ENCODE results near the gene NDUFS7. TPM values are rescaled to one million over a fixed set of nuclear protein-coding genes. Genes with fewer than 3 reads are reported as not detected.

Gene NDUFS7
- total RNA-seq, 1 experiment from 2014 or later = 60.3 TPM

GRCh38 chr19:1422943-1423342 lies 39.2 kb downstream of the NDUFS7 start:
- no TSS peak for BruUV-seq (replicated peaks)
- Mint-ChIP-seq H3K4me3 (ENCODE audit: low read depth, unreplicated experiment) (no peak overlapping the region), H3K9me3 (ENCODE audit: low read depth, unreplicated experiment) (no peaks in the 10 kb centered on the region), H3K27ac (ENCODE audit: unreplicated experiment) (no peak overlapping the region), H3K4me1 (ENCODE audit: low read depth, unreplicated experiment) (no peaks in the 10 kb centered on the region), H3K36me3 (ENCODE audit: insufficient read depth, unreplicated experiment) (peaks cover 54% of the 10 kb centered on the region), H3K27me3 (ENCODE audit: unreplicated experiment) (no peaks in the 10 kb centered on the region)
- CTCF ChIA-PET = no interaction called here
- DNase-seq = no peak
- TF ChIP-seq CTCF (IDR thresholded peaks at IDR 0.05; ENCODE audit: unreplicated experiment) = no peak
- intact Hi-C loops (cut with micrococcal nuclease; ENCODE audit: unreplicated experiment) = no loop called here

DNA sequence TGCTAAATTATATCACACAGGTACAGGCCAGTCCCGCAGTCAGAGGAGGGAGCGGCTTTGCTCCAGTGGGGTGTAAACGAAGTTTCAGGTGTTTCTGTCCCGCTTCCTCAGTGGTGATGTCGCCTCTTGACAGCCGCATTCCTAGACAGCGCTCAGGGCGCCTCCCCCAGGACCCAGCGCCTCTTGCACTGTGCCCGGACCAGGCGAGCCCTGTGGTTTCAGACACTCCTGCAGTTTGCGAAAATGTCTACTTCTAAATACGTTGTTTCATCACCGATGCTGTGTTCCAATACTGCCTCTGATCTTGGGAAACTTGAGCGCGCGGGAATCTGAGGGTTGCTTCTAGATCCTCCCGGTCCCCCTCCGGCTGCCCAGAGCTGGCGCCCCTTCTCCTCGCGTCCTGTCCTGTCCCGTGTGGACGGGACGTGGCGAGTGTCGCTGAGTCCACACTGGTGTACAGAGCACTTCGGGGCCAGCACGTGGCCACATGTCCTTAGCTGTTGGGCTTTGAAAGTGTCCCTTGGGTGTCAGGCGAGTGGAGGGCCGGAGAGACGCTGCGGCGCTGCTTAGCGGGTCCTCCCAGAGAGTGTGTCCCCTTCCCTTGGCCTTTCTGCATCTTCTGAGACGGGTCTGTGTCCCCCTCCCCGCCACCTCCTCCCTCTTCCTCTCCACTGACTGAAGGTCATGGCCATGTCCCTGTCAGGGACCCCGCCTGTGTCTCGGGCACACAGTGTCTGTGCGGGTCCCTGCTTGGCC lies 39.9 kb downstream of the NDUFS7 start:
- H3K27ac Mint-ChIP-seq (ENCODE audit: unreplicated experiment) = no peak overlapping the region
- H3K9me3 Mint-ChIP-seq (ENCODE audit: low read depth, unreplicated experiment) = no peaks in the 10 kb centered on the region
- H3K4me3 Mint-ChIP-seq (ENCODE audit: low read depth, unreplicated experiment) = no peak overlapping the region
- intact Hi-C loops (cut with micrococcal nuclease; ENCODE audit: unreplicated experiment) = no loop called here
- H3K36me3 Mint-ChIP-seq (ENCODE audit: insufficient read depth, unreplicated experiment) = peaks cover 54% of the 10 kb centered on the region
- TF ChIP-seq CTCF (IDR thresholded peaks at IDR 0.05; ENCODE audit: unreplicated experiment) = no peak
- CTCF ChIA-PET = no interaction called here
- BruUV-seq (replicated peaks) = TSS peak; percentile 7
- H3K4me1 Mint-ChIP-seq (ENCODE audit: low read depth, unreplicated experiment) = no peaks in the 10 kb centered on the region
- DNase-seq = no peak
- no peaks in the 10 kb centered on the region for H3K27me3 Mint-ChIP-seq (ENCODE audit: unreplicated experiment)

GRCh38 chr19:1424192-1424955 lies 40.7 kb downstream of the NDUFS7 start:
- no peak overlapping the region for H3K4me3 Mint-ChIP-seq (ENCODE audit: low read depth, unreplicated experiment)
- no peak for TF ChIP-seq CTCF (IDR thresholded peaks at IDR 0.05; ENCODE audit: unreplicated experiment)
- no peaks in the 10 kb centered on the region for H3K4me1 Mint-ChIP-seq (ENCODE audit: low read depth, unreplicated experiment)
- no peak overlapping the region for H3K27ac Mint-ChIP-seq (ENCODE audit: unreplicated experiment)
- H3K36me3 Mint-ChIP-seq (ENCODE audit: insufficient read depth, unreplicated experiment) = peaks cover 47% of the 10 kb centered on the region
- no peaks in the 10 kb centered on the region for H3K9me3 Mint-ChIP-seq (ENCODE audit: low read depth, unreplicated experiment)
- BruUV-seq (replicated peaks) = no TSS peak
- CTCF ChIA-PET = no interaction called here
- no peak for DNase-seq
- intact Hi-C loops (cut with micrococcal nuclease; ENCODE audit: unreplicated experiment) = no loop called here
- H3K27me3 Mint-ChIP-seq (ENCODE audit: unreplicated experiment) = no peaks in the 10 kb centered on the region

DNA sequence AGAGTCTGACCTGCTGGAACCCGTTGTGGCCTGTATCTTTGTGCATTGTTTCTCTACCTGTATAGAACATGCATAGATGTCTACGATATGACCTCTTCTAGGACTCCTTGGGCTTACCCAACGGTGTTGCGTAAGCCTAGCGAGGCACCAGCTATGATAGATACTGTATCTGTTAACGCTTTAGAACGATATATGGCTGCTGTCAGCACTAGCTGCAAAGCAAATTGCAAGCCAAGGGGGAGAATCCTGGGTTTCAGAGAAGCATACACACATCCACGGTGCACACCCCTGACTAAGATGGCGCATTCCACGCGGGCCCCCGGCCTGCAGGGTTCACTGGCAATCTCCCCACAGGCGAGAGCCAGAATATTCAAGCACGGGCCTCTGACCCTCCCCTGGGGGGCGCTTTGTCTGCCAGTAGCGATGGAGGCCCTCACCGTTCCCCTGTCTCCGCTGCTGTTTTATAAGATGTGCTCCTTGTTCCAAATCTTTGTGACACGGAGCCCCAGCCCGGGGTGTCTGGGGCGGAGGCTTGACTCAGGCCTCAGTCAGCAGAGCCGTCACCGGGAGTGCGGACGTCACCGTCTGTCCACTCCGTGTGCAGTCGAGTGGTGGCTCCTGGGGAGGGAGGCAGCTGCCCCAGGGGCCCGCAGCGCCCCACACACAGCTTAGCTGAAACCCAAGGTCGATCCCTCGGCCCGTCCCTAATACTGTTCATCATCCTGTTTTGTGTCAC lies 41.6 kb downstream of the NDUFS7 start:
- peaks cover 42% of the 10 kb centered on the region for H3K36me3 Mint-ChIP-seq (ENCODE audit: insufficient read depth, unreplicated experiment)
- CTCF ChIA-PET = no interaction called here
- BruUV-seq (replicated peaks) = no TSS peak
- H3K9me3 Mint-ChIP-seq (ENCODE audit: low read depth, unreplicated experiment) = no peaks in the 10 kb centered on the region
- H3K27ac Mint-ChIP-seq (ENCODE audit: unreplicated experiment) = no peak overlapping the region
- H3K27me3 Mint-ChIP-seq (ENCODE audit: unreplicated experiment) = no peaks in the 10 kb centered on the region
- no peaks in the 10 kb centered on the region for H3K4me1 Mint-ChIP-seq (ENCODE audit: low read depth, unreplicated experiment)
- no peak for TF ChIP-seq CTCF (IDR thresholded peaks at IDR 0.05; ENCODE audit: unreplicated experiment)
- intact Hi-C loops (cut with micrococcal nuclease; ENCODE audit: unreplicated experiment) = no loop called here
- DNase-seq = no peak
- no peak overlapping the region for H3K4me3 Mint-ChIP-seq (ENCODE audit: low read depth, unreplicated experiment)

All from Calu3 (cell line).